Smooth muscle cell of the pulmonary artery (primary cell): ENCODE results near the gene MCTS1. TPM values are rescaled to one million over a fixed set of nuclear protein-coding genes. Genes with fewer than 3 reads are reported as not detected.

Source experiments
- total RNA-seq: library from RNA; depleted of rRNA; stranded (reverse); fragments of >200 nt; gene quantifications from 2 replicates; pipeline ENCODE4 v1.2.3, GENCODE V29; 2014

Gene MCTS1, protein sequence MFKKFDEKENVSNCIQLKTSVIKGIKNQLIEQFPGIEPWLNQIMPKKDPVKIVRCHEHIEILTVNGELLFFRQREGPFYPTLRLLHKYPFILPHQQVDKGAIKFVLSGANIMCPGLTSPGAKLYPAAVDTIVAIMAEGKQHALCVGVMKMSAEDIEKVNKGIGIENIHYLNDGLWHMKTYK
- total RNA-seq, result 16.2 and 20.2 TPM in 2 replicates

DNA sequence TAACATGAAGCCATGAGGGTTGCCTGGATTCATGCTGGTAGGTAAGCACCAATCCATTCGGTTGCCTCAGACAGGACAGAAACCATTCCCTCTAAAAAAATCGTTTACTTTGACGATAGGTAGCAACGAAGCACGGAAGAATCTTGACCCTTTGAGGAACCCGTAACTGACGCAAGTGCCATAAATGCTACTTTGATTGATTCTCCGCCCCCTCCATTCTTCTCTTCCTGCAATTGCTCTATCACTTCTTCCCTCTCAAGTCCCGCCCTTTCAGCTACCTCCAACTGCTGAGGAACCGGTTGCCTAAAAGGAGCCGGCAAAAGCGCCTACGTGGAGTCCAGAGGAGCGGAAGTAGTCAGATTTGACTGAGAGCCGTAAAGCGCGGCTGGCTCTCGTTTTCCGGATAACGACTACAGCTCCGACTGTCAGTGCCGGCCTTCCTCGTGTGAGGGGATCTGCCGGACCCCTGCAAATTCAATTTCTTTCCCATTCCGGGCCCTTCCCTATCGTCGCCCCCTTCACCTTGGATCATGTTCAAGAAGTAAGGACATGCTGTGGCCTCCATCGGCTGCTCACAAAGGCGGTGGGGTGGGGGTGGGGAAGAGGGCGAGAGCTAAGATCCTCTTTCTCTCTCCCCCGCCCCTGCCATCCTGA, at the start of gene MCTS1:
Gene MCTS1 (plus strand): TSS at position 395 of the 654 bp plus-strand sequence. CDS start 136 bp downstream, at position 531.

DNA sequence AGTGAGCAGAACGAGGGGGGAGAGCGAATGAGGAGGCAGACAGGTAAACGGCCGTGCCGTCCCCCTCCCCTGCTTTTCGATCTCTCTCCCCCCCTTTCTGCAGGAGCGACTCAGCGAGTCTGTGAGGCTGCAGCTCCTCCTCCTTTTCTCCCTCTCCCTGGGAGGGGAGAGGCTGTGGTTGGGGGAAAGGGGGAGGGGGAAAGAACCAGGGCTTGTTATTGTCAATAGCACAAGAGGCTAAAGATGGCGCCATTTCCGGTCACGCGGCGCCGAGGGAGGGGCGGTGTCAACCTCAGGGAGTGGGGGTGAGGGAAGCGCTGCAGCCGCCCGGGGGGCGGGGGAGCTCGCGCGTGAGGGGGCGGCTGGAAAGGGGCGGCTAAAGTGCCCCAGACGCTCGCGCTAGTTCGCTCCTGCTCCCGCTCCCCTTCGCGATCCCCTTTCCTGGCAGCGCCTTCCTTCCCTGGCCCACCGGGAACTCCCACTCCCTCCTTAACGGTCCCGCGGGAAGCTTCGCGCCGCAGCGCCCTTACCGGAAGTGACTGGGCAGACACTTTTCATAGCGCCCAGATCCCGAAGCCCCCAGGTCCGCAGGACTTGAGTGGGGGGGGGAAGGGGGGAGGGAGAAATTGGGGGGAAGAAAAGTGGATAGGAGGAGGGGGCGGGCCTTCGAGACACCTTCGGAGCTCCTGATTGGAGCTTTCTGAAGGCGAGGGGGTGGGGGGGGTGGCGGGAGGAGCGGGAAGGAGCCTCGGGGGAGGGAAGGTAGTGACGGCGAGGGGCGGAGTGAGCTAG, 42.9 kb upstream of the MCTS1 start, which contains the start of gene CUL4B:
Gene CUL4B (minus strand): TSS at position 121 of the 792 bp plus-strand sequence. CDS start 324 bp downstream, outside the sequence.

DNA sequence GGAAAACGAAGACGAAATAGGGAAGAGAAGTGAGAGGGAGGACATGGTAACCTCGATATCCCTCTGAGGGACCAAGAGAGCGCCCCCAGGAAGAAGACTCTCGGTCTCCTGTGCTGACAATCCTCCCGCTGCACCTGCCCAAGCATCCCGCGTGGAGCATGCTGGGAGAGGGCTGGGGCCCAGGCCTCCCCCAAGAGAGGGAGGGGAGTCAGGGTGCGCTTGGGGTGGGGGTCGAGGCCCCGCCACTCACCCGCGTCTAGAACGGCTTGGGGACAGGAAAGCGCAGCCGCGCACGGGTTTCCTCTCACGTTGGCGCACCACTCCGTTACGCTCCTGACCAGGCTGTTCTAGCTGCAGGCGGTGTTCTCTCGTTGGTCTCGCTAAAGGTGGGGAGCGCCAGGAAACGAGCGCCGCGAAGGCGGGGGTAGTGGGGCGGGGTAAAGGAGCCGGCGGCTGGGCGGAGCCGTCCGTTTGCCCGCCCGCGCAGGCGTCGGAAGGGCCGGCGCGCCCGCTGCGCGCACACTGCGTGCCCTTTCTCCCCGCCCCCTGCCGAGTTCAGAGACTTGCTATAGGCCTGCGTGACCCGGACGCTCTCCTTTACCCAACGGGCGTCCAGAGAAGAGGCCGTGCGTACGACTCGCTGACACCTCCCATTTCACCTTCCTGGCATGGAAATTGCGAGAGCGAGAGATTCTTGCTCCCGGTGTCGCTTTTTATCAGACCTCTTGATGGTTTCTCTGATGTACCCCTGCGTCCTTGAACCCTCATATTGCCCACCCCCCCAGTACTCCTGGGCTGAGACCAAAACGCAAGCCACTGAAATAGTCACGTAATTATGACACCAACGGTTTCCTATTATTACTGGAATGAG, 26.0 kb downstream of the MCTS1 start, which contains the start of gene C1GALT1C1:
Gene C1GALT1C1 (minus strand): TSS at position 388 of the 871 bp plus-strand sequence. CDS start 2,888 bp downstream, outside the sequence.

Other genes with a start within 250 kb of the MCTS1 start
- gene ATP1B4, start 242.0 kb upstream of the MCTS1 start, total RNA-seq, result not detected in 2 replicates
- 265 and 289 TPM in 2 replicates for gene LAMP2, start 134.8 kb upstream of the MCTS1 start, total RNA-seq
- 66.3 and 79.2 TPM in 2 replicates for gene CUL4B, start 43.1 kb upstream of the MCTS1 start, total RNA-seq
- 42.7 and 59.3 TPM in 2 replicates for gene C1GALT1C1, start 26.0 kb downstream of the MCTS1 start, total RNA-seq